Measurements from ENCODE around the gene GLIPR2.

The GLIPR2 gene

DNA sequence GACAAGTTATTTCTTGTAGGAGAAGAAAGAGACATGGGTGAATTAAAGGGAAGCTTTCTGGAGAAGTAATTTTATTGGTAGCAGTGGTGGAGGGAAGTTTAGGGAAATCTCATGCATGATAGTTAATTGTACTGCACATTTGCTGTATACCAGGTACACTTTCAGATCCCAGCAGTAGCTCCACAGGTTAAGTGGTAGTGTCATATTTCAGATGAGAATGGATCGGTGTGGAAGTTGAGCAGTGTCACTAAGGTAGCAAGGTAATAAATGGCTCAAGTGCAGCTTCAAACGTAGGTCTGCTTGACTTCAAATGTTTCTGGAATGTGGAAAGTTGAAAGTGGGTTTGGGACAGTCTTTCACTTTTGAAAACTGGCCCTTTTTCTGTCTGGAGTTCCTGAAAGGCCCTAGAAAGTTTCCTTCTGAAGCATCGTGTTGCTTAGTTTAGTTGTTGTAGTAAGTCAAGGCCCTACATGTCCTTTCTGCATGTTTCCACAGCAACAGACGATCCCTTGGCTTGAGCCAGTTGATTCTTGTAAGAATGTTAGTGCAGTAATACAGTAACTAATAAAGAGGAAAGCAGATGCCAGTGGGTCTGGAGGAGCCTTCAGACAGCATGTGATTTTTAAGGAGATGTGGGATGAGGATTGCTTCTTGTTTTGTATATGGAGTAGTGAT lies 57.9 kb downstream of the GLIPR2 start:
- no peak overlapping the region for H3K4me3 ChIP-seq (ENCODE audit: low read length)
- DNase-seq (ENCODE audit: low read depth) = no peak
- TF ChIP-seq, protein P1, sequence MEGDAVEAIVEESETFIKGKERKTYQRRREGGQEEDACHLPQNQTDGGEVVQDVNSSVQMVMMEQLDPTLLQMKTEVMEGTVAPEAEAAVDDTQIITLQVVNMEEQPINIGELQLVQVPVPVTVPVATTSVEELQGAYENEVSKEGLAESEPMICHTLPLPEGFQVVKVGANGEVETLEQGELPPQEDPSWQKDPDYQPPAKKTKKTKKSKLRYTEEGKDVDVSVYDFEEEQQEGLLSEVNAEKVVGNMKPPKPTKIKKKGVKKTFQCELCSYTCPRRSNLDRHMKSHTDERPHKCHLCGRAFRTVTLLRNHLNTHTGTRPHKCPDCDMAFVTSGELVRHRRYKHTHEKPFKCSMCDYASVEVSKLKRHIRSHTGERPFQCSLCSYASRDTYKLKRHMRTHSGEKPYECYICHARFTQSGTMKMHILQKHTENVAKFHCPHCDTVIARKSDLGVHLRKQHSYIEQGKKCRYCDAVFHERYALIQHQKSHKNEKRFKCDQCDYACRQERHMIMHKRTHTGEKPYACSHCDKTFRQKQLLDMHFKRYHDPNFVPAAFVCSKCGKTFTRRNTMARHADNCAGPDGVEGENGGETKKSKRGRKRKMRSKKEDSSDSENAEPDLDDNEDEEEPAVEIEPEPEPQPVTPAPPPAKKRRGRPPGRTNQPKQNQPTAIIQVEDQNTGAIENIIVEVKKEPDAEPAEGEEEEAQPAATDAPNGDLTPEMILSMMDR (conservative IDR thresholded peaks at IDR 0.05; ENCODE audit: low read depth, low read length) = no peak

DNA sequence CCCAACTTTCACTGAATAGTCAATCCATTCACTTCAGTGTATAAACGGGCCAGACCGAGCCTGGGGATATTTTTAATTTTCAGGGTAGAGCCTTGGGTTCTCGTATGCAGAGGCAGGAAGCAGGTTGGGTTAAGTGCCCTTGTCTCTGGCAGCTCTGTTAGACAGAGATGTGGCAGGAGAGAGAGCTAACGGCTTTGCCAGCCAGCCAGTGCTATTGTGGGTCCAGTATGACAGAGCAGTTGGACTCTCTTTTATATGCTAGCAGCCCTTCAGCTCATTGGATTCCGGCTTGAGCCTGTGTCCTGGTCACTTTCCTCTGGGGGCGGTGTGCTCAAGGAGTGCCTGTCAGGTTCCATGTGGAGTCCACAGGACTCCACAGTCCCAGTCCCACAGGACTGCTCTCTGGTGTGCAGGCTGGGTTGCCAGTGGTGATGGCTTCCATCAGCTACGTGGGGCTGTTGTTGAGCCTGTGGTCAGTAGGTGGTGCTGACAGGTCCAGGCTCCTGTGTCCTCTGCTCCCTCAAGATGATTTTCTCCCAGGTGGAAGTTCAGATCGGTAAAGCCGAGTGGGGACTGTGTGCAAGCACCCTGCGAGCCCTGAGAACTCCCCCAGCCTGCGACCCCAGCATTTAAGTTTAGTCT lies 68.5 kb downstream of the GLIPR2 start:
- H3K4me3 ChIP-seq (ENCODE audit: low read length) = no peak overlapping the region
- TF ChIP-seq, protein P1 (conservative IDR thresholded peaks at IDR 0.05; ENCODE audit: low read depth, low read length) = peak; percentile 31
- DNase-seq (ENCODE audit: low read depth) = no peak

DNA sequence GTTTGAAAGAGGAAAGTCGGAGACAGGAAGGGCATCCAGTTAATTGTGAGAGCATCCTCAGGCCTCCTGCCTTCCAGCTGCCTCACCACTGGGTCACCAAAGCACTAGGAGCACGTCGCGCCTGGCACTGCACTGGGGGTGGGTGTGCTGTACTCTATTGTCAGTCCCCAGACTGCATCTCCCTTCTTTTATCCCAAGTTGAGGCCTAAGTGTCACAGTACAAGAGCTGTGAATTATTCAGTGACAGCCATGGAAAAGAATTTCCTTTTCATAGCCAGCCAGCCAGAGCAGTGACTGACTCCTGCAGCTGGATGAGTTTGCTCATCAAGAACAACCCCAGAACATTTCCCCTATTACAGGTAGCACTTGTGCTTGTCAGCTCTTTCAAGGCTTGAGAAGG lies 70.5 kb downstream of the GLIPR2 start:
- TF ChIP-seq, protein P1 (conservative IDR thresholded peaks at IDR 0.05; ENCODE audit: low read depth, low read length) = no peak
- no peak for DNase-seq (ENCODE audit: low read depth)
- no peak overlapping the region for H3K4me3 ChIP-seq (ENCODE audit: low read length)

DNA sequence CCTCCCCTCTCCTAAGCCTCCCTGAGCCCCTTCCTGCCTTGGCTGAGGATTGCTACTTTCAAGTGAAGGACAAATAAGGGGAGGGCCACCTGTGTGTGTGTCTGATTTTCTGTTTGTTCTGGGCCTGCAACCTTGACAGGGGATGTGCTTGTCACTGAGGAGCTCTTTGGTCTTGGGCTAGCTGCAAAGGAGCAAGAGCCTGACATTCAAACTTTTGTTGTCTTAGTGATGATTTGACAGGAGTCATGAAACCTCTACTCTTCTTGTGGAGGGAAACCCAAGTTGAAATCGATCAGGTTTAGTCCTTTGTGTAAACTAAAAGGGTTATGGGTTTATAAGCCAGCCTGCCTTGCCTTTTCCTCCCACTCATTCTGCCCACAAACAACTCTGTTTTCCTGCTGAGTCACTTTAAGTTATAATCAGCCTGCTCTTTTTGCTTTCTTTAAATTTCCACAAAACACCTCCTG lies 71.0 kb downstream of the GLIPR2 start:
- TF ChIP-seq, protein P1 (conservative IDR thresholded peaks at IDR 0.05; ENCODE audit: low read depth, low read length) = no peak
- no peak overlapping the region for H3K4me3 ChIP-seq (ENCODE audit: low read length)
- DNase-seq (ENCODE audit: low read depth) = no peak

GRCh38 chr9:36208521-36209253 lies 72.2 kb downstream of the GLIPR2 start:
- no peak for DNase-seq (ENCODE audit: low read depth)
- no peak overlapping the region for H3K4me3 ChIP-seq (ENCODE audit: low read length)
- TF ChIP-seq, protein P1 (conservative IDR thresholded peaks at IDR 0.05; ENCODE audit: low read depth, low read length) = no peak

- TF ChIP-seq, protein P1 (conservative IDR thresholded peaks at IDR 0.05; ENCODE audit: low read depth, low read length) = no peak
- no peak overlapping the region for H3K4me3 ChIP-seq (ENCODE audit: low read length)
- DNase-seq (ENCODE audit: low read depth) = no peak
These were observed 74.2 kb downstream of the GLIPR2 start for GRCh38 chr9:36210722-36211121.

Data from retinal pigment epithelial cell (primary cell).